H1 (cell line): ENCODE measurements around the gene CDCP1. TPM values are rescaled to one million over a fixed set of nuclear protein-coding genes. Genes with fewer than 3 reads are reported as not detected.

Experiments used
- CTCF ChIA-PET: fragments of 300-600 bp; sonication (Branson Sonifier 250); formaldehyde crosslinking; loops from one replicate; lab custom pipeline; 2021; ENCODE audit not compliant: partially characterized antibody; lab: Charles Lee
- POLR2A ChIA-PET: fragments of 300-600 bp; sonication (Branson Sonifier 250); formaldehyde crosslinking; loops from one replicate; lab custom pipeline; 2021; ENCODE audit warnings: inconsistent platforms; ENCODE audit not compliant: partially characterized antibody; lab: Charles Lee
- DNase-seq, 2 experiments: peaks; one replicate each; pipeline versions ENCODE4 v3.0.0 to v3.0.0-alpha.2; 2010 to 2022; ENCODE audit warnings: low spot score in 2 of 2, low read depth in 1 of 2, mixed read lengths in 1 of 2
- FAIRE-seq: peaks from 2 replicates; lab custom pipeline; 2011; peaks lifted over from hg19 to GRCh38; lab: Jason Lieb, UNC
- H2AFZ ChIP-seq: 2 replicates; pipeline ENCODE4 v1.8.1; 2012; ENCODE audit warnings: low read length, inconsistent platforms
- H2AK5ac ChIP-seq: 2 replicates; pipeline ENCODE4 v1.6.1; 2013; ENCODE audit warnings: low read depth, low read length
- H2BK120ac ChIP-seq: replicated peaks from 2 replicates; pipeline ENCODE3; 2013; ENCODE audit warnings: low read depth, low read length, inconsistent platforms
- H2BK12ac ChIP-seq: 2 replicates; pipeline ENCODE4 v1.6.1; 2013; ENCODE audit warnings: low read depth, low read length
- H2BK15ac ChIP-seq: 2 replicates; pipeline ENCODE4 v1.6.1; 2013; ENCODE audit warnings: low read length
- H2BK20ac ChIP-seq: 2 replicates; pipeline ENCODE4 v1.6.1; 2013; ENCODE audit warnings: low read length
- H2BK5ac ChIP-seq: 2 replicates; pipeline ENCODE4 v1.6.1; 2013; ENCODE audit warnings: low read depth, low read length
- H3K14ac ChIP-seq: 2 replicates; pipeline ENCODE4 v1.6.1; 2013; ENCODE audit warnings: inconsistent platforms; ENCODE audit not compliant: insufficient read length
- H3K18ac ChIP-seq: 2 replicates; pipeline ENCODE4 v1.6.1; 2013; ENCODE audit warnings: low read length; ENCODE audit errors: extremely low read depth
- H3K23ac ChIP-seq: 2 replicates; pipeline ENCODE4 v1.6.1; 2013; ENCODE audit warnings: inconsistent platforms; ENCODE audit not compliant: insufficient read length
- H3K23me2 ChIP-seq: 2 replicates; pipeline ENCODE4 v1.6.1; 2013; ENCODE audit warnings: low read depth, low read length
- H3K27ac ChIP-seq: 2 replicates; pipeline ENCODE4 v1.6.1; 2011; ENCODE audit warnings: low read depth, low read length, inconsistent platforms
- H3K27me3 ChIP-seq, 4 experiments: replicated peaks in 1 of 4; 1 replicate in 1 of 4; 2 replicates in 3 of 4; pipeline versions ENCODE4 v1.6.1 to v1.8.1; 2011 to 2013; ENCODE audit warnings: low read length in 3 of 4, mild to moderate bottlenecking in 3 of 4, inconsistent platforms in 2 of 4, mixed read lengths in 2 of 4, moderate library complexity in 1 of 4; ENCODE audit not compliant: control insufficient read depth in 3 of 4, insufficient read depth in 3 of 4; ENCODE audit errors: extremely low read depth in 1 of 4
- H3K36me3 ChIP-seq, 4 experiments: 2 replicates each; pipeline versions ENCODE4 v1.6.1 to v1.8.1; 2011 to 2013; ENCODE audit warnings: mild to moderate bottlenecking in 4 of 4, low read length in 3 of 4, moderate library complexity in 2 of 4, control low read depth in 1 of 4, inconsistent platforms in 1 of 4; ENCODE audit not compliant: insufficient read depth in 4 of 4, control insufficient read depth in 2 of 4
- H3K4ac ChIP-seq: replicated peaks from 2 replicates; pipeline ENCODE3; 2013; ENCODE audit warnings: low read length, low read depth, mixed read lengths, inconsistent platforms; ENCODE audit not compliant: insufficient read length
- H3K4me1 ChIP-seq, 4 experiments: replicated peaks in 1 of 4; 1 replicate in 1 of 4; 2 replicates in 3 of 4; pipeline versions ENCODE4 v1.6.1 to v1.8.1; 2011 to 2013; ENCODE audit warnings: low read length in 3 of 4, inconsistent platforms in 2 of 4, mixed read lengths in 1 of 4; ENCODE audit not compliant: insufficient read depth in 4 of 4, control insufficient read depth in 3 of 4
- H3K4me2 ChIP-seq, 2 experiments: 2 replicates each; pipeline versions ENCODE4 v1.6.1 to v1.8.1; 2011 to 2013; ENCODE audit warnings: low read depth in 2 of 2, low read length in 2 of 2, control low read depth in 1 of 2, inconsistent platforms in 1 of 2, mild to moderate bottlenecking in 1 of 2; ENCODE audit not compliant: insufficient read depth in 1 of 2
- H3K4me3 ChIP-seq, 4 experiments: fragments of 200-600, 300-600 bp in 1 of 4; sonication (generic), shearing (Covaris generic), sonication (Bioruptor Twin) in 1 of 4; 2 replicates each; pipeline versions ENCODE4 v1.5.1 to v1.8.1; 2011 to 2016; ENCODE audit warnings: low read length in 4 of 4, low read depth in 3 of 4, control low read depth in 2 of 4, inconsistent platforms in 2 of 4, mild to moderate bottlenecking in 2 of 4, mixed read lengths in 1 of 4, moderate library complexity in 1 of 4; ENCODE audit not compliant: insufficient read depth in 2 of 4; ENCODE audit errors: extremely low read depth in 1 of 4
- H3K56ac ChIP-seq: replicated peaks from 2 replicates; pipeline ENCODE3; 2013; ENCODE audit warnings: low read depth, mild to moderate bottlenecking, mixed read lengths, low read length, inconsistent platforms; ENCODE audit not compliant: insufficient read length
- H3K79me1 ChIP-seq: 2 replicates; pipeline ENCODE4 v1.6.1; 2013; ENCODE audit warnings: low read depth, low read length, control low read depth
- H3K79me2 ChIP-seq, 2 experiments: 2 replicates each; pipeline versions ENCODE4 v1.6.1 to v1.8.1; 2012 to 2013; ENCODE audit warnings: low read length in 2 of 2, mild to moderate bottlenecking in 2 of 2, inconsistent platforms in 1 of 2; ENCODE audit not compliant: insufficient read depth in 2 of 2, control insufficient read depth in 1 of 2
- H3K9ac ChIP-seq, 4 experiments: replicated peaks in 1 of 4; 1 replicate in 1 of 4; 2 replicates in 3 of 4; pipeline versions ENCODE4 v1.6.1 to v1.8.1; 2011 to 2013; ENCODE audit warnings: low read depth in 3 of 4, low read length in 3 of 4, control low read depth in 2 of 4, mild to moderate bottlenecking in 2 of 4, moderate library complexity in 2 of 4, inconsistent platforms in 1 of 4; ENCODE audit errors: extremely low read depth in 1 of 4
- H3K9me3 ChIP-seq, 2 experiments: 2 replicates each; pipeline versions ENCODE4 v1.6.1 to v1.8.1; 2012 to 2013; ENCODE audit warnings: mild to moderate bottlenecking in 2 of 2, moderate library complexity in 2 of 2, control low read depth in 1 of 2, inconsistent platforms in 1 of 2, low read depth in 1 of 2, low read length in 1 of 2, mixed read lengths in 1 of 2; ENCODE audit not compliant: insufficient read depth in 2 of 2
- H4K20me1 ChIP-seq, 2 experiments: replicated peaks in 1 of 2; 2 replicates each; pipeline versions ENCODE3 to v1.8.1; 2011 to 2013; ENCODE audit warnings: inconsistent platforms in 2 of 2, low read length in 2 of 2, mild to moderate bottlenecking in 1 of 2; ENCODE audit not compliant: insufficient read depth in 2 of 2, control insufficient read depth in 1 of 2
- H4K5ac ChIP-seq: 2 replicates; pipeline ENCODE4 v1.6.1; 2013; ENCODE audit warnings: low read length, low read depth, mixed read lengths, inconsistent platforms; ENCODE audit not compliant: insufficient read length
- H4K8ac ChIP-seq: 2 replicates; pipeline ENCODE4 v1.8.0; 2013; ENCODE audit warnings: mild to moderate bottlenecking, moderate library complexity, low read length, inconsistent platforms; ENCODE audit not compliant: insufficient read depth; ENCODE audit errors: extremely low read depth
- H4K91ac ChIP-seq: replicated peaks from 2 replicates; pipeline ENCODE3; 2013; ENCODE audit warnings: low read length, mixed read lengths, inconsistent platforms; ENCODE audit not compliant: insufficient read length
- BRCA1 ChIP-seq: IDR thresholded peaks from 2 replicates; pipeline ENCODE4 v1.6.1; 2012; ENCODE audit warnings: low read depth, low read length, improper control_type of control experiment
- CTBP2 ChIP-seq: IDR thresholded peaks from 2 replicates; pipeline ENCODE4 v1.7.0; 2011; ENCODE audit warnings: borderline replicate concordance, mild to moderate bottlenecking, moderate library complexity, mixed read lengths, low read length; ENCODE audit not compliant: insufficient read depth, insufficient read length
- EP300 ChIP-seq, 2 experiments: IDR thresholded peaks; 1 replicate in 1 of 2; 2 replicates in 1 of 2; pipeline ENCODE4 v1.6.1; 2011 to 2012; ENCODE audit warnings: low read depth in 2 of 2, low read length in 2 of 2, mild to moderate bottlenecking in 2 of 2, borderline replicate concordance in 1 of 2, inconsistent platforms in 1 of 2, moderate library complexity in 1 of 2
- HDAC6 ChIP-seq: IDR thresholded peaks from one replicate; pipeline ENCODE4 v1.7.1; 2012; ENCODE audit warnings: low read depth, mild to moderate bottlenecking, inconsistent platforms, low read length, moderate library complexity
- POU5F1 ChIP-seq: IDR thresholded peaks from 2 replicates; pipeline ENCODE4 v1.6.1; 2011; ENCODE audit warnings: low read depth, mild to moderate bottlenecking, low read length, moderate library complexity
- RFX5 ChIP-seq: IDR thresholded peaks from 2 replicates; pipeline ENCODE4 v1.6.1; 2011; ENCODE audit warnings: low read depth, low read length, improper control_type of control experiment, borderline replicate concordance
- SIN3A ChIP-seq, 2 experiments: IDR thresholded peaks in 1 of 2; conservative IDR thresholded peaks in 1 of 2; 2 replicates each; pipeline ENCODE4 v1.6.1; 2011 to 2012; ENCODE audit warnings: low read length in 2 of 2, improper control_type of control experiment in 1 of 2, low read depth in 1 of 2, mild to moderate bottlenecking in 1 of 2
- SIRT6 ChIP-seq: IDR thresholded peaks from one replicate; pipeline ENCODE4 v1.7.1; 2012; ENCODE audit warnings: low read length, inconsistent platforms
- TBP ChIP-seq: IDR thresholded peaks from 2 replicates; pipeline ENCODE4 v1.6.1; 2011; ENCODE audit warnings: low read depth, low read length, improper control_type of control experiment
- TEAD4 ChIP-seq: IDR thresholded peaks from 2 replicates; pipeline ENCODE4 v1.6.1; 2012; ENCODE audit warnings: low read depth, low read length, inconsistent platforms, mixed read lengths
- YY1 ChIP-seq: IDR thresholded peaks from 2 replicates; pipeline ENCODE4 v1.6.1; 2011; ENCODE audit warnings: low read depth, mild to moderate bottlenecking, low read length
- WGBS, 2 experiments: shearing (Covaris generic) in 1 of 2; methylation state at CpG; one replicate each; pipeline versions ENCODE4 v1.1.6 to v1.1.7; 2013 to 2015; ENCODE audit warnings: low lambda C conversion rate in 2 of 2, mixed read lengths in 2 of 2, inconsistent platforms in 1 of 2, low coverage in 1 of 2, missing lambda C conversion rate in 1 of 2; ENCODE audit not compliant: insufficient replicate concordance in 2 of 2, insufficient coverage in 1 of 2, insufficient read length in 1 of 2; ENCODE audit errors: extremely low coverage in 1 of 2, missing lambda C conversion rate in 1 of 2; 5-methylcytosine and 5-hydroxymethylcytosine counted together
- polyA plus RNA-seq, 7 experiments: library from polyadenylated mRNA; depleted of rRNA in 3 of 7; stranded (reverse) in 5 of 7; unstranded in 2 of 7; fragments of >200 nt in 5 of 7; fragments of 200-250 nt in 2 of 7; gene quantifications; 1 replicate in 5 of 7; 2 replicates in 1 of 7; 4 replicates in 1 of 7; pipeline versions ENCODE4 v1.2.1 to v1.2.3, GENCODE V29; 2011 to 2013; ENCODE audit warnings: missing spikeins in 2 of 7, mixed read lengths in 2 of 7
- total RNA-seq: library from RNA; stranded (reverse); fragmentation: NEBNext Ultra II Directional; extraction: Animal tissue kit (Norgen Biotek cat#: 25700); gene quantifications from 2 replicates; pipeline ENCODE4 v1.2.1, GENCODE V29; 2021
- TF ChIP-seq, protein P1 (sequence below): IDR thresholded peaks from 2 replicates; pipeline ENCODE4 v1.6.1; 2011; ENCODE audit warnings: low read length, improper control_type of control experiment
- TF ChIP-seq, protein P2 (sequence below): IDR thresholded peaks from 2 replicates; pipeline ENCODE4 v1.6.1; 2012; ENCODE audit warnings: inconsistent platforms

Gene CDCP1
- total and polyA plus RNA-seq, 2 of the 8 experiments (the other 6 are each of a cell fraction or from before 2014, with no cell fraction given): 10.0 to 23.3 TPM

DNA sequence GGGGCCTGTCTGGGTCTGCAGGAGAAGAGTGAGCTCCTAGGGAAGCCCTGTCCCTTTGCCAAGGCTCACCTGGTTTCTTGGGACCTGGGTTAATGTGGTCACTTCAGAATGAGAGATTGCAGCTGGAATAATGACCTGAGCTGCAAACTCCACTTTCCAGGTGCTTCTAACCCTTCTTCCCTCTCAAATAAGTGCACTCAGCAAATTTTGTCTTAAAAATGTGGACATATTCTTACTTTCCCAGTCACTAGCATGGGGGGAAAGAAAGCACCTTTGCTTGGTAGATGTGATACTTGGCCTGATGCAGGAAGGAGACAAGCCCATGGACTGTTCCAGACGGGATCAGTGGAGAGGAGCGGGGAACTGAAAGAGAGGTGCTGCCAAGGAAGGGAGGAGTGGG is 38.9 kb upstream of the CDCP1 start:
- no peak overlapping the region for H3K14ac ChIP-seq
- H3K79me1 ChIP-seq: no peaks in the 10 kb centered on the region
- no peak overlapping the region for H3K18ac ChIP-seq
- WGBS, 2 experiments: 93% methylated on average over 2 of the region's 2 CpGs; no CpG with 5 or more reads in 1 of the 2 experiments
- FAIRE-seq: no peak
- no peak overlapping the region for H2BK12ac ChIP-seq
- no peak overlapping the region for H3K4me2 ChIP-seq
- H2BK15ac ChIP-seq: no peak overlapping the region
- no peak overlapping the region for H3K27ac ChIP-seq
- H3K9me3 ChIP-seq: no peaks in the 10 kb centered on the region
- no peak overlapping the region for H2BK120ac ChIP-seq
- H3K4me1 ChIP-seq: peaks cover 0 to 6% (median 4%) of the 10 kb centered on the region in 4 experiments; a peak in 5 of 7 replicates
- ChIA-PET CTCF (interaction anchor here (0.9 to 2.7 kb wide), 3 partner anchors 13 to 130 kb away, joined by 4 to 11 read pairs (median 5); no protein-coding TSS in a partner anchor), POLR2A (no interaction called here)
- no peaks in the 10 kb centered on the region for H4K20me1 ChIP-seq
- no peak overlapping the region for H3K9ac ChIP-seq
- H3K56ac ChIP-seq: no peak overlapping the region
- no peak overlapping the region for H4K5ac ChIP-seq
- no peaks in the 10 kb centered on the region for H3K23me2 ChIP-seq
- no peak overlapping the region for H2BK5ac ChIP-seq
- H3K79me2 ChIP-seq: no peaks in the 10 kb centered on the region
- H3K23ac ChIP-seq: no peak overlapping the region
- no peak overlapping the region for H3K4me3 ChIP-seq
- no peak overlapping the region for H4K91ac ChIP-seq
- no peak overlapping the region for H3K4ac ChIP-seq
- no peaks in the 10 kb centered on the region; a peak in 2 of 7 replicates for H3K27me3 ChIP-seq
- H2AFZ ChIP-seq: no peak overlapping the region
- H2BK20ac ChIP-seq: no peak overlapping the region
- H3K36me3 ChIP-seq: no peaks in the 10 kb centered on the region; a peak in 1 of 8 replicates
- no peak overlapping the region for H4K8ac ChIP-seq
- no peak for DNase-seq
- no peak overlapping the region for H2AK5ac ChIP-seq
- TF ChIP-seq, protein P1, sequence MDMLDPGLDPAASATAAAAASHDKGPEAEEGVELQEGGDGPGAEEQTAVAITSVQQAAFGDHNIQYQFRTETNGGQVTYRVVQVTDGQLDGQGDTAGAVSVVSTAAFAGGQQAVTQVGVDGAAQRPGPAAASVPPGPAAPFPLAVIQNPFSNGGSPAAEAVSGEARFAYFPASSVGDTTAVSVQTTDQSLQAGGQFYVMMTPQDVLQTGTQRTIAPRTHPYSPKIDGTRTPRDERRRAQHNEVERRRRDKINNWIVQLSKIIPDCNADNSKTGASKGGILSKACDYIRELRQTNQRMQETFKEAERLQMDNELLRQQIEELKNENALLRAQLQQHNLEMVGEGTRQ: no peak
- TF ChIP-seq, protein P2, sequence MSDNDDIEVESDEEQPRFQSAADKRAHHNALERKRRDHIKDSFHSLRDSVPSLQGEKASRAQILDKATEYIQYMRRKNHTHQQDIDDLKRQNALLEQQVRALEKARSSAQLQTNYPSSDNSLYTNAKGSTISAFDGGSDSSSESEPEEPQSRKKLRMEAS: no peak
- TF ChIP-seq RFX5: no peak
- TF ChIP-seq BRCA1: no peak
- no peak for TF ChIP-seq EP300 (IDR thresholded peaks at IDR 0.05; ENCODE audit: borderline replicate concordance in 1 of 2, low read depth in 2 of 2, low read length in 2 of 2)
- TF ChIP-seq HDAC6: no peak
- no peak for TF ChIP-seq YY1
- no peak for TF ChIP-seq TEAD4
- TF ChIP-seq POU5F1: no peak
- TF ChIP-seq TBP: no peak
- TF ChIP-seq SIRT6: no peak
- no peak for TF ChIP-seq SIN3A (conservative IDR thresholded peaks at IDR 0.05 in 1 of 2, IDR thresholded peaks at IDR 0.05 in 1 of 2; ENCODE audit: low read depth in 1 of 2, low read length in 2 of 2)
- no peak for TF ChIP-seq CTBP2
